AG04450 (cell line): ENCODE data around the gene TUBG2. TPM values are rescaled to one million over a fixed set of nuclear protein-coding genes. Genes with fewer than 3 reads are reported as not detected.

ENCODE experiments used
- CTCF ChIA-PET: fragments of 300-600, 350-600 bp; formaldehyde crosslinking; extraction: SDS; loops from one replicate; lab custom pipeline; 2022; ENCODE audit warnings: antibody characterized with exemption, inconsistent platforms; lab: Charles Lee
- POLR2A ChIA-PET: fragments of 350-600 bp; formaldehyde crosslinking; extraction: SDS; loops from one replicate; lab custom pipeline; 2021; ENCODE audit warnings: antibody characterized with exemption, inconsistent platforms; lab: Yijun Ruan, JAX
- DNase-seq: peaks from one replicate; pipeline ENCODE4 v3.0.0-alpha.2; 2011; ENCODE audit warnings: low read depth, low spot score
- H3K27ac ChIP-seq: one replicate; pipeline ENCODE4 v1.5.1; 2012; ENCODE audit warnings: low read depth, low read length, control low read depth
- H3K27me3 ChIP-seq: one replicate; pipeline ENCODE4 v1.6.0; 2012; ENCODE audit warnings: low read length; ENCODE audit not compliant: control insufficient read depth, insufficient read depth
- H3K4me3 ChIP-seq: 2 replicates; pipeline ENCODE4 v1.5.1; 2011; ENCODE audit warnings: mild to moderate bottlenecking, low read depth, low read length, control low read depth
- H3K9me3 ChIP-seq: 2 replicates; pipeline ENCODE4 v1.5.1; 2012; ENCODE audit warnings: low read length; ENCODE audit not compliant: control insufficient read depth, insufficient read depth
- CTCF ChIP-seq: IDR thresholded peaks from 2 replicates; pipeline ENCODE4 v1.5.1; 2011; ENCODE audit warnings: low read depth, low read length, control low read depth, inconsistent platforms
- polyA plus RNA-seq: library from polyadenylated mRNA; depleted of rRNA; stranded (reverse); fragments of >200 nt; gene quantifications from 2 replicates; pipeline ENCODE4 v1.2.3, GENCODE V29; 2011

TUBG2 gene
- polyA plus RNA-seq, 1 experiment: 7.8 TPM

GRCh38 chr17:42692489-42692888 is 33.4 kb downstream of the TUBG2 start:
- DNase-seq: no peak
- no peaks in the 10 kb centered on the region for H3K9me3 ChIP-seq
- POLR2A ChIA-PET: interaction anchor here (0.7 kb wide), 1 partner anchor 10 kb away, joined by 7 read pairs; the partner anchor contains the start of gene CNTNAP1
- H3K4me3 ChIP-seq: no peak overlapping the region
- CTCF ChIA-PET: no interaction called here
- no peak overlapping the region for H3K27ac ChIP-seq
- no peak for TF ChIP-seq CTCF
- H3K27me3 ChIP-seq: no peaks in the 10 kb centered on the region

- Histone ChIP-seq H3K27ac (no peak overlapping the region), H3K4me3 (no peak overlapping the region), H3K27me3 (no peaks in the 10 kb centered on the region), H3K9me3 (no peaks in the 10 kb centered on the region)
- no peak for DNase-seq
- ChIA-PET CTCF (interaction anchor here (0.5 to 1.5 kb wide), 2 partner anchors 18 to 107 kb away, joined by 3 read pairs; partner anchors contain the start of gene PLEKHH3), POLR2A (no interaction called here)
- no peak for TF ChIP-seq CTCF
Measured at GRCh38 chr17:42694524-42694923, 35.4 kb downstream of the TUBG2 start.

- Histone ChIP-seq H3K9me3 (no peaks in the 10 kb centered on the region), H3K4me3 (no peak overlapping the region), H3K27me3 (no peaks in the 10 kb centered on the region), H3K27ac (no peak overlapping the region)
- no peak for TF ChIP-seq CTCF
- ChIA-PET CTCF (interaction anchor here (1.1 to 1.5 kb wide), 2 partner anchors 19 to 68 kb away, joined by 3 to 4 read pairs; partner anchors contain the start of gene PLEKHH3), POLR2A (no interaction called here)
- DNase-seq: no peak
Measured at GRCh38 chr17:42695500-42695899, 36.4 kb downstream of the TUBG2 start.

- Histone ChIP-seq H3K9me3 (no peaks in the 10 kb centered on the region), H3K27me3 (no peaks in the 10 kb centered on the region), H3K4me3 (no peak overlapping the region), H3K27ac (peak overlapping the region; percentile 21)
- POLR2A ChIA-PET: no interaction called here
- TF ChIP-seq CTCF: no peak
- CTCF ChIA-PET: no interaction called here
- DNase-seq: no peak
Measured at GRCh38 chr17:42697108-42697811, 38.2 kb downstream of the TUBG2 start.

GRCh38 chr17:42698736-42699414 is 39.8 kb downstream of the TUBG2 start:
- ChIA-PET POLR2A (interaction anchor here (0.6 to 1.6 kb wide), 4 partner anchors 8 to 125 kb away, joined by 3 to 6 read pairs (median 4); partner anchors contain the start of gene BECN1), CTCF (interaction anchor here (0.6 to 1.0 kb wide), 5 partner anchors 65 to 1780 kb away, joined by 3 to 7 read pairs (median 3); no protein-coding TSS in a partner anchor)
- H3K27me3 ChIP-seq: no peaks in the 10 kb centered on the region
- no peak for DNase-seq
- H3K4me3 ChIP-seq: no peak overlapping the region
- H3K9me3 ChIP-seq: no peaks in the 10 kb centered on the region
- TF ChIP-seq CTCF: no peak
- no peak overlapping the region for H3K27ac ChIP-seq
